HepG2 (cell line): Measurements from ENCODE around the gene TSPAN18. TPM values are rescaled to one million over a fixed set of nuclear protein-coding genes. Genes with fewer than 3 reads are reported as not detected.

Experiments used
- ATAC-seq: fragments of 200-7000 bp; cut with Tn5 transposase; 3 replicates; pipeline ENCODE4 v1.9.1; 2020; ENCODE audit warnings: mild to moderate bottlenecking, moderate library complexity
- BruUV-seq: library from RNA; stranded (reverse); fragments of 400-500 nt; replicated peaks from 2 replicates; lab custom pipeline; 2021; lab: Mats Ljungman, UMichigan
- CTCF ChIA-PET: fragments of 300-600 bp; formaldehyde crosslinking; extraction: SDS; loops from one replicate; lab custom pipeline; 2021; ENCODE audit warnings: low total read pairs, inconsistent platforms, low intra/inter-chr PET ratio; lab: Yijun Ruan, JAX
- POLR2A ChIA-PET: fragments of 350-600 bp; sonication (Branson Sonifier 250); formaldehyde crosslinking; loops from one replicate; lab custom pipeline; 2020; ENCODE audit warnings: antibody characterized with exemption, inconsistent platforms; lab: Yijun Ruan, JAX
- DNase-seq: peaks from one replicate; pipeline ENCODE4 v3.0.0-alpha.2; 2015; ENCODE audit warnings: low spot score
- FAIRE-seq: peaks from 3 replicates; lab custom pipeline; 2011; peaks lifted over from hg19 to GRCh38; lab: Jason Lieb, UNC
- H2AFZ ChIP-seq: one replicate; pipeline ENCODE4 v1.6.1; 2011; ENCODE audit warnings: low read length, inconsistent platforms
- H3K27ac ChIP-seq: fragments of 300-600 bp; 3 replicates; pipeline ENCODE4 v1.8.0; 2011; ENCODE audit warnings: mixed run types, mild to moderate bottlenecking, mixed read lengths, low read length, inconsistent platforms; ENCODE audit not compliant: insufficient read depth; ENCODE audit errors: extremely low read length
- H3K27me3 ChIP-seq, 2 experiments: fragments of 200-600 bp in 1 of 2; 2 replicates in 1 of 2; 3 replicates in 1 of 2; pipeline versions ENCODE4 v1.6.0 to v1.8.0; 2011; ENCODE audit warnings: low read length in 2 of 2, mild to moderate bottlenecking in 2 of 2, moderate library complexity in 2 of 2, inconsistent platforms in 1 of 2; ENCODE audit not compliant: insufficient read depth in 2 of 2, control insufficient read depth in 1 of 2
- H3K36me3 ChIP-seq, 2 experiments: fragments of 200-600 bp in 1 of 2; replicated peaks in 1 of 2; 2 replicates in 1 of 2; 3 replicates in 1 of 2; pipeline versions ENCODE4 v1.5.1 to v1.8.0; 2011; ENCODE audit warnings: low read length in 2 of 2, inconsistent platforms in 1 of 2; ENCODE audit not compliant: insufficient read depth in 2 of 2, control insufficient read depth in 1 of 2
- H3K4me1 ChIP-seq: 2 replicates; pipeline ENCODE4 v1.5.1; 2012; ENCODE audit warnings: low read length, inconsistent platforms; ENCODE audit not compliant: insufficient read depth
- H3K4me2 ChIP-seq: 2 replicates; pipeline ENCODE4 v1.6.0; 2011; ENCODE audit warnings: low read depth, low read length, inconsistent platforms
- H3K4me3 ChIP-seq, 3 experiments: fragments of 200-600 bp in 1 of 3; sonication (generic), shearing (Covaris generic) in 1 of 3; replicated peaks in 1 of 3; 2 replicates each; pipeline ENCODE4 v1.5.1; 2011 to 2016; ENCODE audit warnings: low read length in 3 of 3, inconsistent platforms in 2 of 3, low read depth in 2 of 3, mild to moderate bottlenecking in 2 of 3, control low read depth in 1 of 3, mixed read lengths in 1 of 3; ENCODE audit not compliant: insufficient read depth in 1 of 3
- H3K79me2 ChIP-seq: one replicate; pipeline ENCODE4 v1.6.1; 2011; ENCODE audit warnings: low read length, inconsistent platforms; ENCODE audit not compliant: insufficient read depth
- H3K9ac ChIP-seq: 2 replicates; pipeline ENCODE4 v1.6.0; 2011; ENCODE audit warnings: mild to moderate bottlenecking, low read depth, low read length, inconsistent platforms; ENCODE audit not compliant: insufficient read depth
- H3K9me3 ChIP-seq: 2 replicates; pipeline ENCODE4 v1.5.1; 2012; ENCODE audit warnings: mild to moderate bottlenecking, low read length
- H4K20me1 ChIP-seq: 2 replicates; pipeline ENCODE4 v1.6.0; 2011; ENCODE audit warnings: inconsistent platforms, mild to moderate bottlenecking, low read length, moderate library complexity; ENCODE audit not compliant: insufficient read depth
- ADNP ChIP-seq: sonication (generic); formaldehyde crosslinking; IDR thresholded peaks from 2 replicates; pipeline ENCODE4 v1.4.0; 2020; ENCODE audit warnings: missing genetic modification reagents
- AGO1 ChIP-seq: fragments of 200-400 bp; formaldehyde crosslinking; IDR thresholded peaks from 2 replicates; pipeline ENCODE4 v1.6.1; 2017; ENCODE audit warnings: mild to moderate bottlenecking, low read depth, low read length, moderate library complexity; ENCODE audit not compliant: poor library complexity, severe bottlenecking
- ATF1 ChIP-seq: IDR thresholded peaks from 2 replicates; pipeline ENCODE4 v1.6.1; 2016; ENCODE audit warnings: mild to moderate bottlenecking, control low read depth
- CBFB ChIP-seq: sonication (generic); formaldehyde crosslinking; IDR thresholded peaks from 2 replicates; pipeline ENCODE4 v1.4.0; 2020; ENCODE audit warnings: missing genetic modification reagents
- HNRNPL ChIP-seq: fragments of 200-400 bp; formaldehyde crosslinking; IDR thresholded peaks from 2 replicates; pipeline ENCODE4 v1.6.1; 2017; ENCODE audit warnings: mild to moderate bottlenecking, low read depth, low read length
- ISL2 ChIP-seq: sonication (generic); formaldehyde crosslinking; IDR thresholded peaks from 2 replicates; pipeline ENCODE4 v1.5.0; 2020; ENCODE audit warnings: missing genetic modification reagents
- MBNL3 ChIP-seq: fragments of 250-450 bp; sonication (Bioruptor Pico); conservative IDR thresholded peaks from 2 replicates; pipeline ENCODE4 v1.8.0; 2022; ENCODE audit warnings: mild to moderate bottlenecking, inconsistent platforms
- MXD1 ChIP-seq: sonication (generic); formaldehyde crosslinking; IDR thresholded peaks from 2 replicates; pipeline ENCODE4 v1.4.0; 2020; ENCODE audit warnings: mild to moderate bottlenecking, missing genetic modification reagents
- NR1H2 ChIP-seq: sonication (generic); formaldehyde crosslinking; IDR thresholded peaks from 2 replicates; pipeline ENCODE4 v1.8.1; 2022; ENCODE audit warnings: low read depth, missing genetic modification reagents, borderline replicate concordance
- PTBP1 ChIP-seq: fragments of 200-400 bp; formaldehyde crosslinking; IDR thresholded peaks from 2 replicates; pipeline ENCODE4 v1.6.1; 2018; ENCODE audit warnings: low read length, low read depth; ENCODE audit not compliant: poor library complexity, severe bottlenecking
- SALL1 ChIP-seq: sonication (generic); formaldehyde crosslinking; IDR thresholded peaks from 2 replicates; pipeline ENCODE4 v1.8.0; 2022; ENCODE audit warnings: mild to moderate bottlenecking, missing genetic modification reagents
- SIX4 ChIP-seq: sonication (generic); formaldehyde crosslinking; IDR thresholded peaks from 2 replicates; pipeline ENCODE4 v1.4.0; 2020; ENCODE audit warnings: missing genetic modification reagents
- U2AF1 ChIP-seq: fragments of 200-400 bp; formaldehyde crosslinking; optimal IDR thresholded peaks from 2 replicates; pipeline ENCODE3; 2017; ENCODE audit warnings: mild to moderate bottlenecking, low read depth, low read length
- ZBTB3 ChIP-seq: sonication (generic); formaldehyde crosslinking; IDR thresholded peaks from 2 replicates; pipeline ENCODE4 v1.4.0; 2020; ENCODE audit warnings: low read depth, mild to moderate bottlenecking, moderate library complexity, missing genetic modification reagents, borderline replicate concordance
- ZNF260 ChIP-seq: sonication (generic); formaldehyde crosslinking; IDR thresholded peaks from 2 replicates; pipeline ENCODE4 v1.4.0; 2020; ENCODE audit warnings: missing genetic modification reagents, low read depth, mild to moderate bottlenecking, borderline replicate concordance
- ZNF558 ChIP-seq: sonication (generic); formaldehyde crosslinking; IDR thresholded peaks from 2 replicates; pipeline ENCODE4 v1.9.0; 2022; ENCODE audit warnings: mild to moderate bottlenecking, missing genetic modification reagents, borderline replicate concordance
- WGBS: methylation state at CpG from one replicate; pipeline ENCODE4 v1.1.6; 2017; ENCODE audit warnings: low lambda C conversion rate; 5-methylcytosine and 5-hydroxymethylcytosine counted together
- in situ Hi-C: cut with HindIII; loops from 2 replicates; pipeline ENCODE4 v1.10.0; 2017; ENCODE audit warnings: low pct_unique_long_range_greater_than_20kb; ENCODE audit not compliant: extremely low pct_ligation_motif_present
- intact Hi-C: fragments of 100-400 bp; cut with micrococcal nuclease; formaldehyde crosslinking; loops from one replicate; pipeline ENCODE4 v1.10.0; 2022; ENCODE audit not compliant: unreplicated experiment
- polyA plus RNA-seq, 8 experiments: library from polyadenylated mRNA; depleted of rRNA in 3 of 8; stranded (reverse) in 7 of 8; unstranded in 1 of 8; fragments of >200 nt; fragmentation: Illumina TruSeq in 4 of 8; extraction: Trizol in 4 of 8; gene quantifications; 2 replicates each; pipeline versions ENCODE4 v1.2.1 to v1.2.3, GENCODE V29; 2011 to 2016; ENCODE audit warnings: low read depth in 4 of 8, missing spikeins in 1 of 8, mixed read lengths in 1 of 8; ENCODE audit not compliant: insufficient read depth in 1 of 8
- total RNA-seq, 5 experiments: library from RNA; depleted of rRNA; stranded (reverse); fragments of >200 nt; fragmentation: Illumina TruSeq; extraction: Trizol; gene quantifications; 2 replicates each; pipeline ENCODE4 v1.2.3, GENCODE V29; 2016; ENCODE audit warnings: low read depth in 1 of 5
- TF ChIP-seq, protein P1 (sequence below): sonication (generic); formaldehyde crosslinking; IDR thresholded peaks from 2 replicates; pipeline ENCODE4 v1.8.0; 2022; ENCODE audit warnings: mild to moderate bottlenecking, missing genetic modification reagents, moderate library complexity

The TSPAN18 gene
- total and polyA plus RNA-seq, 2 of the 13 experiments (the other 11 are each of a cell fraction or from before 2014, with no cell fraction given): not detected

DNA sequence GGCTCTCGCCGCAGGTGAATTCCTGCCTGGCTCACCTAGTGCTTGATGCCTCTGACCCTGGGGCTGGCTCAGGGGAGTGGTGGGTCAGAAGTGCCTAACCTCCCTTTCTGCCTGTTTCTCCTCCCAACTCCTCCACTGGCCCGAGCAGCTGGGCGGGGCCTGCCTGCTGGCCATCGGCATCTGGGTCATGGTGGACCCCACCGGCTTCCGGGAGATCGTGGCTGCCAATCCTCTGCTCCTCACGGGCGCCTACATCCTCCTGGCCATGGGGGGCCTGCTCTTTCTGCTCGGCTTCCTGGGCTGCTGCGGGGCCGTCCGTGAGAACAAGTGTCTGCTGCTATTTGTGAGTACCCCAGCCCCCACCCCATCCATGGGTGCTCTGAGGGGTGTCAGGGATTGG lies 182.8 kb downstream of the TSPAN18 start:
- 80% methylated on average over 1 of the region's 14 CpGs for WGBS
- peaks cover 0 to 23% of the 10 kb centered on the region in 2 experiments; a peak in 1 of 5 replicates for H3K27me3 ChIP-seq
- TF ChIP-seq MXD1 (CRISPR knock-in tag) (no peak), SALL1 (no peak), ZBTB3 (CRISPR knock-in tag) (no peak), MBNL3 (CRISPR knock-in tag) (no peak), HNRNPL (no peak), CBFB (CRISPR knock-in tag) (no peak), SIX4 (CRISPR knock-in tag) (no peak), ATF1 (no peak), ISL2 (CRISPR knock-in tag) (no peak), ZNF260 (CRISPR knock-in tag) (no peak), ZNF558 (no peak), AGO1 (no peak), U2AF1 (no peak), ADNP (CRISPR knock-in tag) (no peak), NR1H2 (CRISPR knock-in tag) (no peak), PTBP1 (no peak)
- TF ChIP-seq, protein P1, sequence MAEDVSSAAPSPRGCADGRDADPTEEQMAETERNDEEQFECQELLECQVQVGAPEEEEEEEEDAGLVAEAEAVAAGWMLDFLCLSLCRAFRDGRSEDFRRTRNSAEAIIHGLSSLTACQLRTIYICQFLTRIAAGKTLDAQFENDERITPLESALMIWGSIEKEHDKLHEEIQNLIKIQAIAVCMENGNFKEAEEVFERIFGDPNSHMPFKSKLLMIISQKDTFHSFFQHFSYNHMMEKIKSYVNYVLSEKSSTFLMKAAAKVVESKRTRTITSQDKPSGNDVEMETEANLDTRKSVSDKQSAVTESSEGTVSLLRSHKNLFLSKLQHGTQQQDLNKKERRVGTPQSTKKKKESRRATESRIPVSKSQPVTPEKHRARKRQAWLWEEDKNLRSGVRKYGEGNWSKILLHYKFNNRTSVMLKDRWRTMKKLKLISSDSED (CRISPR knock-in tag): no peak
- no peak overlapping the region for H3K9ac ChIP-seq
- no peaks in the 10 kb centered on the region for H3K36me3 ChIP-seq
- no peak for FAIRE-seq
- no peak overlapping the region for H3K27ac ChIP-seq
- no peak overlapping the region for H3K4me2 ChIP-seq
- no peak overlapping the region for H2AFZ ChIP-seq
- ChIA-PET POLR2A (no interaction called here), CTCF (no interaction called here)
- in situ Hi-C loops (no loop called here), intact Hi-C loops (no loop called here)
- H3K4me1 ChIP-seq: no peaks in the 10 kb centered on the region
- H4K20me1 ChIP-seq: no peaks in the 10 kb centered on the region
- H3K9me3 ChIP-seq: no peaks in the 10 kb centered on the region
- no peak overlapping the region for H3K4me3 ChIP-seq
- no peak for DNase-seq
- H3K79me2 ChIP-seq: no peaks in the 10 kb centered on the region
- no peak for ATAC-seq
- BruUV-seq: no TSS peak
